GM23338 (cell line): Measurements from ENCODE around the gene MYO1E.

ENCODE experiments used
- EZH2 ChIP-seq: fragments of 200-600 bp; sonication (generic); IDR thresholded peaks from one replicate; pipeline ENCODE4 v1.8.0; 2017; ENCODE audit warnings: antibody characterized with exemption, mild to moderate bottlenecking, low read depth; ENCODE audit not compliant: unreplicated experiment
- POLR2AphosphoS5 ChIP-seq: IDR thresholded peaks from 2 replicates; pipeline ENCODE4 v1.6.1; 2016; ENCODE audit warnings: antibody characterized with exemption, low read depth
- TF ChIP-seq, protein P1 (sequence below), 2 experiments: fragments of 200-600 bp in 1 of 2; sonication (generic) in 1 of 2; conservative IDR thresholded peaks; 2 replicates each; pipeline versions ENCODE4 v1.5.1 to v1.6.1; 2016 to 2017; ENCODE audit warnings: antibody characterized with exemption in 2 of 2, low read depth in 2 of 2, mild to moderate bottlenecking in 2 of 2, moderate library complexity in 1 of 2
- TF ChIP-seq, protein P2 (sequence below): fragments of 250-450 bp; sonication (Bioruptor Pico); IDR thresholded peaks from 2 replicates; pipeline ENCODE4 v1.5.0; 2020; ENCODE audit warnings: mild to moderate bottlenecking, moderate library complexity
- TF ChIP-seq, protein P3 (sequence below): IDR thresholded peaks from one replicate; pipeline ENCODE4 v1.6.1; 2018; ENCODE audit warnings: antibody characterized with exemption; ENCODE audit not compliant: unreplicated experiment

DNA sequence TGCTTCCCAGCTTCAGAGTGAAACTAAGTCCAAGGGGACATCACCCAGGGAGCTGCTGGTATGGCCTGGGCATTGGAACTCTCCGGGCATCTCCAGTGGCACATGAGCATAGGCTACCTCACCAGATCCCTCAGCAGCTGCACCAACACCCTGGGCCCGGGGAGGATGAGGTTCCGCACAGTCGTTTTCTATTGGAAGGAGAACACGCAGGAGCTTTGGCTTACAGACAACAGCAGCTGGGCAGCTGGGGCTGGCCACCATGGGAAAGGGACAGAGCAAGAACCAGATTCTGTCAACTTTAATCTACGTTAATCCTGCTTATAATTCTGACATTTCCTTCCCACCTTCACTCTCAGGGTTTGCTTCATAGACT lies 65.5 kb downstream of the MYO1E start:
- TF ChIP-seq, protein P1, sequence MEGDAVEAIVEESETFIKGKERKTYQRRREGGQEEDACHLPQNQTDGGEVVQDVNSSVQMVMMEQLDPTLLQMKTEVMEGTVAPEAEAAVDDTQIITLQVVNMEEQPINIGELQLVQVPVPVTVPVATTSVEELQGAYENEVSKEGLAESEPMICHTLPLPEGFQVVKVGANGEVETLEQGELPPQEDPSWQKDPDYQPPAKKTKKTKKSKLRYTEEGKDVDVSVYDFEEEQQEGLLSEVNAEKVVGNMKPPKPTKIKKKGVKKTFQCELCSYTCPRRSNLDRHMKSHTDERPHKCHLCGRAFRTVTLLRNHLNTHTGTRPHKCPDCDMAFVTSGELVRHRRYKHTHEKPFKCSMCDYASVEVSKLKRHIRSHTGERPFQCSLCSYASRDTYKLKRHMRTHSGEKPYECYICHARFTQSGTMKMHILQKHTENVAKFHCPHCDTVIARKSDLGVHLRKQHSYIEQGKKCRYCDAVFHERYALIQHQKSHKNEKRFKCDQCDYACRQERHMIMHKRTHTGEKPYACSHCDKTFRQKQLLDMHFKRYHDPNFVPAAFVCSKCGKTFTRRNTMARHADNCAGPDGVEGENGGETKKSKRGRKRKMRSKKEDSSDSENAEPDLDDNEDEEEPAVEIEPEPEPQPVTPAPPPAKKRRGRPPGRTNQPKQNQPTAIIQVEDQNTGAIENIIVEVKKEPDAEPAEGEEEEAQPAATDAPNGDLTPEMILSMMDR (conservative IDR thresholded peaks at IDR 0.05; ENCODE audit: low read depth in 2 of 2) = no peak
- TF ChIP-seq POLR2AphosphoS5 (no peak), EZH2 (no peak)
- TF ChIP-seq, protein P2, sequence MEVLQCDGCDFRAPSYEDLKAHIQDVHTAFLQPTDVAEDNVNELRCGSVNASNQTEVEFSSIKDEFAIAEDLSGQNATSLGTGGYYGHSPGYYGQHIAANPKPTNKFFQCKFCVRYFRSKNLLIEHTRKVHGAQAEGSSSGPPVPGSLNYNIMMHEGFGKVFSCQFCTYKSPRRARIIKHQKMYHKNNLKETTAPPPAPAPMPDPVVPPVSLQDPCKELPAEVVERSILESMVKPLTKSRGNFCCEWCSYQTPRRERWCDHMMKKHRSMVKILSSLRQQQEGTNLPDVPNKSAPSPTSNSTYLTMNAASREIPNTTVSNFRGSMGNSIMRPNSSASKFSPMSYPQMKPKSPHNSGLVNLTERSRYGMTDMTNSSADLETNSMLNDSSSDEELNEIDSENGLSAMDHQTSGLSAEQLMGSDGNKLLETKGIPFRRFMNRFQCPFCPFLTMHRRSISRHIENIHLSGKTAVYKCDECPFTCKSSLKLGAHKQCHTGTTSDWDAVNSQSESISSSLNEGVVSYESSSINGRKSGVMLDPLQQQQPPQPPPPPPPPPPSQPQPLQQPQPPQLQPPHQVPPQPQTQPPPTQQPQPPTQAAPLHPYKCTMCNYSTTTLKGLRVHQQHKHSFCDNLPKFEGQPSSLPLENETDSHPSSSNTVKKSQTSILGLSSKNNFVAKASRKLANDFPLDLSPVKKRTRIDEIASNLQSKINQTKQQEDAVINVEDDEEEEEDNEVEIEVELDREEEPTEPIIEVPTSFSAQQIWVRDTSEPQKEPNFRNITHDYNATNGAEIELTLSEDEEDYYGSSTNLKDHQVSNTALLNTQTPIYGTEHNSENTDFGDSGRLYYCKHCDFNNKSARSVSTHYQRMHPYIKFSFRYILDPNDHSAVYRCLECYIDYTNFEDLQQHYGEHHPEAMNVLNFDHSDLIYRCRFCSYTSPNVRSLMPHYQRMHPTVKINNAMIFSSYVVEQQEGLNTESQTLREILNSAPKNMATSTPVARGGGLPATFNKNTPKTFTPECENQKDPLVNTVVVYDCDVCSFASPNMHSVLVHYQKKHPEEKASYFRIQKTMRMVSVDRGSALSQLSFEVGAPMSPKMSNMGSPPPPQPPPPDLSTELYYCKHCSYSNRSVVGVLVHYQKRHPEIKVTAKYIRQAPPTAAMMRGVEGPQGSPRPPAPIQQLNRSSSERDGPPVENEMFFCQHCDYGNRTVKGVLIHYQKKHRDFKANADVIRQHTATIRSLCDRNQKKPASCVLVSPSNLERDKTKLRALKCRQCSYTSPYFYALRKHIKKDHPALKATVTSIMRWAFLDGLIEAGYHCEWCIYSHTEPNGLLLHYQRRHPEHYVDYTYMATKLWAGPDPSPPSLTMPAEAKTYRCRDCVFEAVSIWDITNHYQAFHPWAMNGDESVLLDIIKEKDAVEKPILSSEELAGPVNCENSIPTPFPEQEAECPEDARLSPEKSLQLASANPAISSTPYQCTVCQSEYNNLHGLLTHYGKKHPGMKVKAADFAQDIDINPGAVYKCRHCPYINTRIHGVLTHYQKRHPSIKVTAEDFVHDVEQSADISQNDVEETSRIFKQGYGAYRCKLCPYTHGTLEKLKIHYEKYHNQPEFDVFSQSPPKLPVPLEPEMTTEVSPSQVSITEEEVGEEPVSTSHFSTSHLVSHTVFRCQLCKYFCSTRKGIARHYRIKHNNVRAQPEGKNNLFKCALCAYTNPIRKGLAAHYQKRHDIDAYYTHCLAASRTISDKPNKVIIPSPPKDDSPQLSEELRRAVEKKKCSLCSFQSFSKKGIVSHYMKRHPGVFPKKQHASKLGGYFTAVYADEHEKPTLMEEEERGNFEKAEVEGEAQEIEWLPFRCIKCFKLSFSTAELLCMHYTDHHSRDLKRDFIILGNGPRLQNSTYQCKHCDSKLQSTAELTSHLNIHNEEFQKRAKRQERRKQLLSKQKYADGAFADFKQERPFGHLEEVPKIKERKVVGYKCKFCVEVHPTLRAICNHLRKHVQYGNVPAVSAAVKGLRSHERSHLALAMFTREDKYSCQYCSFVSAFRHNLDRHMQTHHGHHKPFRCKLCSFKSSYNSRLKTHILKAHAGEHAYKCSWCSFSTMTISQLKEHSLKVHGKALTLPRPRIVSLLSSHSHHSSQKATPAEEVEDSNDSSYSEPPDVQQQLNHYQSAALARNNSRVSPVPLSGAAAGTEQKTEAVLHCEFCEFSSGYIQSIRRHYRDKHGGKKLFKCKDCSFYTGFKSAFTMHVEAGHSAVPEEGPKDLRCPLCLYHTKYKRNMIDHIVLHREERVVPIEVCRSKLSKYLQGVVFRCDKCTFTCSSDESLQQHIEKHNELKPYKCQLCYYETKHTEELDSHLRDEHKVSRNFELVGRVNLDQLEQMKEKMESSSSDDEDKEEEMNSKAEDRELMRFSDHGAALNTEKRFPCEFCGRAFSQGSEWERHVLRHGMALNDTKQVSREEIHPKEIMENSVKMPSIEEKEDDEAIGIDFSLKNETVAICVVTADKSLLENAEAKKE = no peak
- TF ChIP-seq, protein P3, sequence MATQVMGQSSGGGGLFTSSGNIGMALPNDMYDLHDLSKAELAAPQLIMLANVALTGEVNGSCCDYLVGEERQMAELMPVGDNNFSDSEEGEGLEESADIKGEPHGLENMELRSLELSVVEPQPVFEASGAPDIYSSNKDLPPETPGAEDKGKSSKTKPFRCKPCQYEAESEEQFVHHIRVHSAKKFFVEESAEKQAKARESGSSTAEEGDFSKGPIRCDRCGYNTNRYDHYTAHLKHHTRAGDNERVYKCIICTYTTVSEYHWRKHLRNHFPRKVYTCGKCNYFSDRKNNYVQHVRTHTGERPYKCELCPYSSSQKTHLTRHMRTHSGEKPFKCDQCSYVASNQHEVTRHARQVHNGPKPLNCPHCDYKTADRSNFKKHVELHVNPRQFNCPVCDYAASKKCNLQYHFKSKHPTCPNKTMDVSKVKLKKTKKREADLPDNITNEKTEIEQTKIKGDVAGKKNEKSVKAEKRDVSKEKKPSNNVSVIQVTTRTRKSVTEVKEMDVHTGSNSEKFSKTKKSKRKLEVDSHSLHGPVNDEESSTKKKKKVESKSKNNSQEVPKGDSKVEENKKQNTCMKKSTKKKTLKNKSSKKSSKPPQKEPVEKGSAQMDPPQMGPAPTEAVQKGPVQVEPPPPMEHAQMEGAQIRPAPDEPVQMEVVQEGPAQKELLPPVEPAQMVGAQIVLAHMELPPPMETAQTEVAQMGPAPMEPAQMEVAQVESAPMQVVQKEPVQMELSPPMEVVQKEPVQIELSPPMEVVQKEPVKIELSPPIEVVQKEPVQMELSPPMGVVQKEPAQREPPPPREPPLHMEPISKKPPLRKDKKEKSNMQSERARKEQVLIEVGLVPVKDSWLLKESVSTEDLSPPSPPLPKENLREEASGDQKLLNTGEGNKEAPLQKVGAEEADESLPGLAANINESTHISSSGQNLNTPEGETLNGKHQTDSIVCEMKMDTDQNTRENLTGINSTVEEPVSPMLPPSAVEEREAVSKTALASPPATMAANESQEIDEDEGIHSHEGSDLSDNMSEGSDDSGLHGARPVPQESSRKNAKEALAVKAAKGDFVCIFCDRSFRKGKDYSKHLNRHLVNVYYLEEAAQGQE = no peak
